Epithelial cell of esophagus (primary cell): ENCODE measurements around the gene BHLHE41.
A peak's percentile ranks its signal among the peaks of the same experiment; 100 is the strongest.

Experiments
- DNase-seq: peaks from one replicate; pipeline ENCODE4 v3.0.0; 2010; ENCODE audit warnings: low read depth
- H3K4me3 ChIP-seq: 2 replicates; pipeline ENCODE4 v1.5.1; 2011; ENCODE audit warnings: mild to moderate bottlenecking, low read length, control low read depth
- CTCF ChIP-seq: IDR thresholded peaks from 2 replicates; pipeline ENCODE4 v1.5.1; 2011; ENCODE audit warnings: low read depth, mild to moderate bottlenecking, low read length, control low read depth, inconsistent platforms; ENCODE audit not compliant: insufficient read depth; ENCODE audit errors: missing control alignments

The BHLHE41 gene

GRCh38 chr12:26080911-26081310, 43.9 kb downstream of the BHLHE41 start:
- no peak for TF ChIP-seq CTCF
- no peak overlapping the region for H3K4me3 ChIP-seq
- no peak for DNase-seq

GRCh38 chr12:26077915-26078702, 46.7 kb downstream of the BHLHE41 start:
- TF ChIP-seq CTCF, result no peak
- no peak overlapping the region for H3K4me3 ChIP-seq
- peak; percentile 70 for DNase-seq
